Activated naive CD8-positive, alpha-beta T cell (primary cell): ENCODE results near the gene TLK1.

Experiments used
- H3K27ac Mint-ChIP-seq: one replicate; pipeline ENCODE4 v1.8.0; 2021; ENCODE audit warnings: mixed read lengths
- H3K27me3 Mint-ChIP-seq: one replicate; pipeline ENCODE4 v1.8.0; 2021; ENCODE audit warnings: mixed read lengths
- H3K36me3 Mint-ChIP-seq: one replicate; pipeline ENCODE4 v1.8.0; 2021; ENCODE audit warnings: mixed read lengths
- H3K4me1 Mint-ChIP-seq: one replicate; pipeline ENCODE4 v1.8.0; 2021; ENCODE audit warnings: low read depth, mixed read lengths
- H3K4me3 Mint-ChIP-seq: one replicate; pipeline ENCODE4 v1.8.0; 2021; ENCODE audit warnings: mild to moderate bottlenecking, mixed read lengths
- H3K9me3 Mint-ChIP-seq: one replicate; pipeline ENCODE4 v1.8.0; 2021; ENCODE audit warnings: low read depth, mixed read lengths

Gene TLK1

GRCh38 chr2:171159372-171160118, 1.1 kb downstream of the TLK1 start:
- Mint-ChIP-seq H3K4me3 (peak overlapping the region; percentile 97), H3K4me1 (peaks cover 62% of the 10 kb centered on the region), H3K9me3 (no peaks in the 10 kb centered on the region), H3K36me3 (no peaks in the 10 kb centered on the region), H3K27me3 (no peaks in the 10 kb centered on the region), H3K27ac (peak overlapping the region; percentile 96)

- Mint-ChIP-seq H3K4me1 (peaks cover 68% of the 10 kb centered on the region), H3K27me3 (no peaks in the 10 kb centered on the region), H3K27ac (peak overlapping the region; percentile 96), H3K4me3 (peak overlapping the region; percentile 97), H3K36me3 (no peaks in the 10 kb centered on the region), H3K9me3 (no peaks in the 10 kb centered on the region)
Observed at GRCh38 chr2:171158790-171159371, 1.8 kb downstream of the TLK1 start.

GRCh38 chr2:171158036-171158789, 2.5 kb downstream of the TLK1 start:
- Mint-ChIP-seq H3K36me3 (no peaks in the 10 kb centered on the region), H3K4me1 (peaks cover 67% of the 10 kb centered on the region), H3K9me3 (no peaks in the 10 kb centered on the region), H3K4me3 (peak overlapping the region; percentile 97), H3K27me3 (no peaks in the 10 kb centered on the region), H3K27ac (no peak overlapping the region)

- no peaks in the 10 kb centered on the region for H3K9me3 Mint-ChIP-seq
- peak overlapping the region; percentile 61 for H3K27ac Mint-ChIP-seq
- H3K36me3 Mint-ChIP-seq, result no peaks in the 10 kb centered on the region
- no peaks in the 10 kb centered on the region for H3K27me3 Mint-ChIP-seq
- peak overlapping the region; percentile 50 for H3K4me3 Mint-ChIP-seq
- peaks cover 68% of the 10 kb centered on the region for H3K4me1 Mint-ChIP-seq
Observed at GRCh38 chr2:171157109-171157500, 3.6 kb downstream of the TLK1 start.

GRCh38 chr2:171154348-171154747, 6.3 kb downstream of the TLK1 start:
- H3K4me3 Mint-ChIP-seq, result peak overlapping the region; percentile 13
- peak overlapping the region; percentile 17 for H3K27ac Mint-ChIP-seq
- peaks cover 78% of the 10 kb centered on the region for H3K4me1 Mint-ChIP-seq
- H3K36me3 Mint-ChIP-seq, result no peaks in the 10 kb centered on the region
- no peaks in the 10 kb centered on the region for H3K27me3 Mint-ChIP-seq
- no peaks in the 10 kb centered on the region for H3K9me3 Mint-ChIP-seq

GRCh38 chr2:171150694-171151285, 9.9 kb downstream of the TLK1 start:
- H3K9me3 Mint-ChIP-seq, result no peaks in the 10 kb centered on the region
- H3K4me3 Mint-ChIP-seq, result no peak overlapping the region
- no peaks in the 10 kb centered on the region for H3K27me3 Mint-ChIP-seq
- no peaks in the 10 kb centered on the region for H3K36me3 Mint-ChIP-seq
- peak overlapping the region; percentile 29 for H3K27ac Mint-ChIP-seq
- peaks cover 82% of the 10 kb centered on the region for H3K4me1 Mint-ChIP-seq

- Mint-ChIP-seq H3K4me1 (peaks cover 81% of the 10 kb centered on the region), H3K27me3 (no peaks in the 10 kb centered on the region), H3K9me3 (no peaks in the 10 kb centered on the region), H3K4me3 (no peak overlapping the region), H3K36me3 (no peaks in the 10 kb centered on the region), H3K27ac (peak overlapping the region; percentile 29)
Observed at GRCh38 chr2:171149986-171150693, 10.6 kb downstream of the TLK1 start.

GRCh38 chr2:171149171-171149938, 11.3 kb downstream of the TLK1 start:
- no peak overlapping the region for H3K4me3 Mint-ChIP-seq
- peaks cover 82% of the 10 kb centered on the region for H3K4me1 Mint-ChIP-seq
- no peaks in the 10 kb centered on the region for H3K9me3 Mint-ChIP-seq
- no peaks in the 10 kb centered on the region for H3K27me3 Mint-ChIP-seq
- peaks cover 2% of the 10 kb centered on the region for H3K36me3 Mint-ChIP-seq
- H3K27ac Mint-ChIP-seq, result no peak overlapping the region

GRCh38 chr2:171147081-171147480, 13.6 kb downstream of the TLK1 start:
- H3K4me3 Mint-ChIP-seq, result no peak overlapping the region
- H3K27me3 Mint-ChIP-seq, result no peaks in the 10 kb centered on the region
- H3K4me1 Mint-ChIP-seq, result peaks cover 81% of the 10 kb centered on the region
- peaks cover 2% of the 10 kb centered on the region for H3K36me3 Mint-ChIP-seq
- H3K27ac Mint-ChIP-seq, result peak overlapping the region; percentile 64
- no peaks in the 10 kb centered on the region for H3K9me3 Mint-ChIP-seq

- Mint-ChIP-seq H3K4me3 (peak overlapping the region; percentile 17), H3K27ac (peak overlapping the region; percentile 13), H3K27me3 (no peaks in the 10 kb centered on the region), H3K9me3 (no peaks in the 10 kb centered on the region), H3K4me1 (peaks cover 83% of the 10 kb centered on the region), H3K36me3 (peaks cover 2% of the 10 kb centered on the region)
Observed at GRCh38 chr2:171146633-171147032, 14.1 kb downstream of the TLK1 start.

- Mint-ChIP-seq H3K9me3 (no peaks in the 10 kb centered on the region), H3K27me3 (no peaks in the 10 kb centered on the region), H3K36me3 (peaks cover 2% of the 10 kb centered on the region), H3K4me3 (no peak overlapping the region), H3K4me1 (peaks cover 87% of the 10 kb centered on the region), H3K27ac (no peak overlapping the region)
Observed at GRCh38 chr2:171146071-171146470, 14.6 kb downstream of the TLK1 start.

- peaks cover 2% of the 10 kb centered on the region for H3K36me3 Mint-ChIP-seq
- H3K27ac Mint-ChIP-seq, result no peak overlapping the region
- H3K4me3 Mint-ChIP-seq, result peak overlapping the region; percentile 1
- H3K4me1 Mint-ChIP-seq, result peaks cover 85% of the 10 kb centered on the region
- no peaks in the 10 kb centered on the region for H3K27me3 Mint-ChIP-seq
- no peaks in the 10 kb centered on the region for H3K9me3 Mint-ChIP-seq
Observed at GRCh38 chr2:171143670-171144062, 17.0 kb downstream of the TLK1 start.

- Mint-ChIP-seq H3K27me3 (no peaks in the 10 kb centered on the region), H3K9me3 (no peaks in the 10 kb centered on the region), H3K27ac (no peak overlapping the region), H3K4me1 (peaks cover 77% of the 10 kb centered on the region), H3K36me3 (peaks cover 2% of the 10 kb centered on the region), H3K4me3 (no peak overlapping the region)
Observed at GRCh38 chr2:171142398-171142797, 18.3 kb downstream of the TLK1 start.

- Mint-ChIP-seq H3K4me3 (peak overlapping the region; percentile 15), H3K27ac (no peak overlapping the region), H3K36me3 (peaks cover 2% of the 10 kb centered on the region), H3K9me3 (no peaks in the 10 kb centered on the region), H3K27me3 (no peaks in the 10 kb centered on the region), H3K4me1 (peaks cover 73% of the 10 kb centered on the region)
Observed at GRCh38 chr2:171141320-171141719, 19.4 kb downstream of the TLK1 start.
